Upper lobe of left lung (tissue), 4 donors: ENCODE results near the gene CDT1.

Source experiments
- CTCF ChIP-seq, 6 experiments: fragments of 450-650 bp in 4 of 6; fragments of 200-600 bp in 2 of 6; sonication (generic) in 2 of 6; IDR thresholded peaks; one replicate each; pipeline ENCODE4 v1.5.1; 2016 to 2019; ENCODE audit warnings: antibody characterized with exemption in 6 of 6
- POLR2A ChIP-seq, 4 donors: fragments of 450-650 bp; IDR thresholded peaks; one replicate each; pipeline ENCODE4 v1.5.1; 2016 to 2017; ENCODE audit warnings: antibody characterized with exemption in 4 of 4, mild to moderate bottlenecking in 2 of 4
- POLR2AphosphoS5 ChIP-seq, 2 donors: sonication (generic); formaldehyde crosslinking; IDR thresholded peaks; one replicate each; pipeline ENCODE4 v1.5.1; 2017; ENCODE audit warnings: antibody characterized with exemption in 2 of 2

- no peak for TF ChIP-seq CTCF (IDR thresholded peaks at IDR 0.05)
- no peak for TF ChIP-seq POLR2A (IDR thresholded peaks at IDR 0.05)
- no peak for TF ChIP-seq POLR2AphosphoS5 (IDR thresholded peaks at IDR 0.05)
These were observed 18.9 kb downstream of the CDT1 start for GRCh38 chr16:88822281-88823040.
